A673 (cell line): ENCODE measurements around the gene RFXAP. TPM values are rescaled to one million over a fixed set of nuclear protein-coding genes. Genes with fewer than 3 reads are reported as not detected.
"Not testable (repeated sequence)": the region's sequence is repeated elsewhere in the genome, so short reads cannot be mapped to it uniquely, and the experiment has no call there.

Experiments
- BruUV-seq: library from RNA; stranded (reverse); fragments of 400-500 nt; replicated peaks from 2 replicates; lab custom pipeline; 2021; lab: Mats Ljungman, UMichigan
- CTCF ChIA-PET: fragments of 300-600 bp; sonication (Branson Sonifier 250); formaldehyde crosslinking; loops from one replicate; lab custom pipeline; 2022; ENCODE audit warnings: antibody characterized with exemption; lab: Charles Lee
- POLR2A ChIA-PET: fragments of 300-600 bp; sonication (Branson Sonifier 250); formaldehyde crosslinking; loops from one replicate; lab custom pipeline; 2022; ENCODE audit warnings: antibody characterized with exemption; ENCODE audit not compliant: low non-redundant PET; lab: Charles Lee
- DNase-seq: peaks from one replicate; pipeline ENCODE4 v3.0.0-alpha.2; 2015; ENCODE audit warnings: low spot score
- H3K27ac ChIP-seq: fragments of 200-600 bp; sonication (generic); 2 replicates; pipeline ENCODE4 v1.5.1; 2016; ENCODE audit warnings: mixed run types, low read depth, mild to moderate bottlenecking, mixed read lengths, antibody characterized with exemption, low read length; ENCODE audit not compliant: poor library complexity, severe bottlenecking
- H3K27me3 ChIP-seq: fragments of 200-600 bp; sonication (generic); replicated peaks from 2 replicates; pipeline ENCODE4 v1.6.1; 2017; ENCODE audit warnings: mixed run types, low read depth, mild to moderate bottlenecking, mixed read lengths, antibody characterized with exemption, low read length; ENCODE audit not compliant: insufficient read depth, poor library complexity
- H3K36me3 ChIP-seq: fragments of 200-600 bp; sonication (generic); 2 replicates; pipeline ENCODE4 v1.6.1; 2016; ENCODE audit warnings: mixed run types, mild to moderate bottlenecking, mixed read lengths, antibody characterized with exemption, low read length; ENCODE audit not compliant: insufficient read depth, poor library complexity, severe bottlenecking
- H3K4me1 ChIP-seq: fragments of 200-600 bp; sonication (generic); 2 replicates; pipeline ENCODE4 v1.6.1; 2017; ENCODE audit warnings: mixed run types, mild to moderate bottlenecking, mixed read lengths, antibody characterized with exemption, low read length; ENCODE audit not compliant: insufficient read depth, poor library complexity, severe bottlenecking
- H3K4me3 ChIP-seq: fragments of 200-600 bp; sonication (generic); 2 replicates; pipeline ENCODE4 v1.5.1; 2016; ENCODE audit warnings: low read depth, mixed run types, mild to moderate bottlenecking, mixed read lengths, low read length; ENCODE audit not compliant: poor library complexity, severe bottlenecking
- H3K9me3 ChIP-seq: fragments of 200-600 bp; sonication (generic); 2 replicates; pipeline ENCODE4 v1.6.1; 2016; ENCODE audit warnings: mixed run types, low read depth, mild to moderate bottlenecking, mixed read lengths, antibody characterized with exemption, low read length; ENCODE audit not compliant: poor library complexity, severe bottlenecking
- CTCF ChIP-seq: fragments of 300-800, 200-600 bp; sonication (generic); conservative IDR thresholded peaks from 2 replicates; pipeline ENCODE4 v1.5.1; 2017; ENCODE audit warnings: low read depth, mild to moderate bottlenecking, antibody characterized with exemption, low read length, moderate library complexity, mixed read lengths
- EZH2 ChIP-seq: fragments of 200-600 bp; sonication (generic); IDR thresholded peaks from 2 replicates; pipeline ENCODE4 v1.6.1; 2017; ENCODE audit warnings: borderline replicate concordance, low read depth, mild to moderate bottlenecking, mixed read lengths, antibody characterized with exemption, low read length; ENCODE audit not compliant: poor library complexity, severe bottlenecking
- intact Hi-C: fragments of 100-400 bp; cut with micrococcal nuclease; formaldehyde crosslinking; loops from one replicate; pipeline ENCODE4 v1.10.0; 2022; ENCODE audit not compliant: unreplicated experiment
- total RNA-seq: library from RNA; stranded (reverse); gene quantifications from 2 replicates; pipeline ENCODE4 v1.2.3, GENCODE V29; 2021

Gene RFXAP
- total RNA-seq, 1 experiment from 2014 or later, result 29.2 TPM

GRCh38 chr13:36783890-36784289, 35.1 kb upstream of the RFXAP start:
- no peaks in the 10 kb centered on the region for H3K4me1 ChIP-seq
- BruUV-seq, result no TSS peak
- CTCF ChIA-PET, result no interaction called here
- DNase-seq, result no peak
- H3K9me3 ChIP-seq, result no peaks in the 10 kb centered on the region
- H3K27me3 ChIP-seq, result no peaks in the 10 kb centered on the region
- H3K36me3 ChIP-seq, result no peaks in the 10 kb centered on the region
- TF ChIP-seq CTCF (no peak), EZH2 (no peak)
- POLR2A ChIA-PET, result no interaction called here
- H3K27ac ChIP-seq, result no peak overlapping the region
- H3K4me3 ChIP-seq, result no peak overlapping the region
- intact Hi-C loops, result no loop called here

- H3K9me3 ChIP-seq, BruUV-seq, H3K4me3 ChIP-seq, POLR2A ChIA-PET, intact Hi-C loops, H3K4me1 ChIP-seq, CTCF ChIA-PET, H3K36me3 ChIP-seq, DNase-seq, H3K27ac ChIP-seq, H3K27me3 ChIP-seq: not testable (repeated sequence)
Observed at GRCh38 chr13:36786175-36786574, 32.8 kb upstream of the RFXAP start.

- H3K27ac ChIP-seq, result no peak overlapping the region
- H3K4me1 ChIP-seq, result no peaks in the 10 kb centered on the region
- no TSS peak for BruUV-seq
- TF ChIP-seq CTCF (no peak), EZH2 (no peak)
- POLR2A ChIA-PET, result no interaction called here
- no peaks in the 10 kb centered on the region for H3K9me3 ChIP-seq
- H3K4me3 ChIP-seq, result no peak overlapping the region
- intact Hi-C loops, result no loop called here
- CTCF ChIA-PET, result no interaction called here
- no peak for DNase-seq
- H3K27me3 ChIP-seq, result no peaks in the 10 kb centered on the region
- H3K36me3 ChIP-seq, result no peaks in the 10 kb centered on the region
Observed at GRCh38 chr13:36787181-36787580, 31.8 kb upstream of the RFXAP start.

- ChIA-PET POLR2A (no interaction called here), CTCF (no interaction called here)
- H3K9me3 ChIP-seq, result no peaks in the 10 kb centered on the region
- no peak for DNase-seq
- BruUV-seq, result no TSS peak
- no peaks in the 10 kb centered on the region for H3K27me3 ChIP-seq
- intact Hi-C loops, result no loop called here
- H3K4me3 ChIP-seq, result no peak overlapping the region
- no peaks in the 10 kb centered on the region for H3K36me3 ChIP-seq
- no peaks in the 10 kb centered on the region for H3K4me1 ChIP-seq
- H3K27ac ChIP-seq, result no peak overlapping the region
- TF ChIP-seq CTCF, result no peak
- TF ChIP-seq EZH2, result no peak
Observed at GRCh38 chr13:36788276-36788675, 30.7 kb upstream of the RFXAP start.
